Ovary (tissue), 3 donors: ENCODE data around the gene GNE.

Source experiments
- CTCF ChIP-seq, 3 donors: fragments of 450-650 bp in 2 of 3; fragments of 200-600 bp in 1 of 3; IDR thresholded peaks; one replicate each; pipeline versions ENCODE4 v1.5.1 to v1.8.0; 2016 to 2022; ENCODE audit warnings: antibody characterized with exemption in 3 of 3, mild to moderate bottlenecking in 1 of 3
- POLR2A ChIP-seq: fragments of 450-650 bp; IDR thresholded peaks from one replicate; pipeline ENCODE4 v1.6.1; 2017; ENCODE audit warnings: antibody characterized with exemption, mild to moderate bottlenecking, moderate library complexity
- donor health status: DM: no; HTN: no; CAD: no.

- no peak for TF ChIP-seq CTCF (IDR thresholded peaks at IDR 0.05)
- no peak for TF ChIP-seq POLR2A
These were observed 83.5 kb downstream of the GNE start for GRCh38 chr9:36174731-36175130.
